Measurements from ENCODE around the gene HNF1A.

DNA sequence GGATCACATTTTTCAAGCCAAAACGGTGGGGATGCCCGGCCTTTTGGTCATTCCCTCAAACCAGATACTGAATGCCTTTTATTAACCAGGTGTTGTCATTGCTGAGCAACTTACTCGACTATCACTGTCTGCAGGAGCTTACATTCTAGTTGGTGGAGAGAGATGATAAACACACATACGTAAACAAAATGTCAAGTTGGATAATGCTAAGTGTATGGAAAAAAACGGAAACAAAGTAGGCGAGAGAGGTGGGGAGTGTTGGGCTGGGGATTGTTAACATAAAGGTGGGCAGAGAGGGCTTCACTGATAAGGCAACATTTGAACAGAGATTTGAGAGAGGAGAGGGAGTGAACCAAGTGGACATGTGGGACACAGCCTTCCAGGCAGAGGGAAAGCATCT, 33.5 kb downstream of the HNF1A start:
- TF ChIP-seq, protein P1, sequence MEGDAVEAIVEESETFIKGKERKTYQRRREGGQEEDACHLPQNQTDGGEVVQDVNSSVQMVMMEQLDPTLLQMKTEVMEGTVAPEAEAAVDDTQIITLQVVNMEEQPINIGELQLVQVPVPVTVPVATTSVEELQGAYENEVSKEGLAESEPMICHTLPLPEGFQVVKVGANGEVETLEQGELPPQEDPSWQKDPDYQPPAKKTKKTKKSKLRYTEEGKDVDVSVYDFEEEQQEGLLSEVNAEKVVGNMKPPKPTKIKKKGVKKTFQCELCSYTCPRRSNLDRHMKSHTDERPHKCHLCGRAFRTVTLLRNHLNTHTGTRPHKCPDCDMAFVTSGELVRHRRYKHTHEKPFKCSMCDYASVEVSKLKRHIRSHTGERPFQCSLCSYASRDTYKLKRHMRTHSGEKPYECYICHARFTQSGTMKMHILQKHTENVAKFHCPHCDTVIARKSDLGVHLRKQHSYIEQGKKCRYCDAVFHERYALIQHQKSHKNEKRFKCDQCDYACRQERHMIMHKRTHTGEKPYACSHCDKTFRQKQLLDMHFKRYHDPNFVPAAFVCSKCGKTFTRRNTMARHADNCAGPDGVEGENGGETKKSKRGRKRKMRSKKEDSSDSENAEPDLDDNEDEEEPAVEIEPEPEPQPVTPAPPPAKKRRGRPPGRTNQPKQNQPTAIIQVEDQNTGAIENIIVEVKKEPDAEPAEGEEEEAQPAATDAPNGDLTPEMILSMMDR (IDR thresholded peaks at IDR 0.05 in 2 of 3, conservative IDR thresholded peaks at IDR 0.05 in 1 of 3; ENCODE audit: borderline replicate concordance in 1 of 3, insufficient read depth in 1 of 3, low read depth in 2 of 3, low read length in 2 of 3): no peak
- no peak for TF ChIP-seq POLR2AphosphoS5 (IDR thresholded peaks at IDR 0.05; ENCODE audit: low read depth, low read length)
- no peak for TF ChIP-seq ZNF274 (IDR thresholded peaks at IDR 0.05; ENCODE audit: low read depth, low read length)
- TF ChIP-seq, protein P2, sequence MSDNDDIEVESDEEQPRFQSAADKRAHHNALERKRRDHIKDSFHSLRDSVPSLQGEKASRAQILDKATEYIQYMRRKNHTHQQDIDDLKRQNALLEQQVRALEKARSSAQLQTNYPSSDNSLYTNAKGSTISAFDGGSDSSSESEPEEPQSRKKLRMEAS (IDR thresholded peaks at IDR 0.05): no peak
- TF ChIP-seq EGR1 (IDR thresholded peaks at IDR 0.05; ENCODE audit: low read depth): no peak
- no peak for TF ChIP-seq CEBPB (IDR thresholded peaks at IDR 0.05; ENCODE audit: low read depth)
